Erythroblast (primary cell): ENCODE measurements around the gene AAK1.

Experiments
- GATA1 ChIP-seq: IDR thresholded peaks from 2 replicates; pipeline ENCODE4 v1.6.1; 2011; ENCODE audit warnings: low read depth, mild to moderate bottlenecking, control low read depth, low read length, moderate library complexity
- POLR2A ChIP-seq: IDR thresholded peaks from 2 replicates; pipeline ENCODE4 v1.6.1; 2011; ENCODE audit warnings: mild to moderate bottlenecking, low read length

DNA sequence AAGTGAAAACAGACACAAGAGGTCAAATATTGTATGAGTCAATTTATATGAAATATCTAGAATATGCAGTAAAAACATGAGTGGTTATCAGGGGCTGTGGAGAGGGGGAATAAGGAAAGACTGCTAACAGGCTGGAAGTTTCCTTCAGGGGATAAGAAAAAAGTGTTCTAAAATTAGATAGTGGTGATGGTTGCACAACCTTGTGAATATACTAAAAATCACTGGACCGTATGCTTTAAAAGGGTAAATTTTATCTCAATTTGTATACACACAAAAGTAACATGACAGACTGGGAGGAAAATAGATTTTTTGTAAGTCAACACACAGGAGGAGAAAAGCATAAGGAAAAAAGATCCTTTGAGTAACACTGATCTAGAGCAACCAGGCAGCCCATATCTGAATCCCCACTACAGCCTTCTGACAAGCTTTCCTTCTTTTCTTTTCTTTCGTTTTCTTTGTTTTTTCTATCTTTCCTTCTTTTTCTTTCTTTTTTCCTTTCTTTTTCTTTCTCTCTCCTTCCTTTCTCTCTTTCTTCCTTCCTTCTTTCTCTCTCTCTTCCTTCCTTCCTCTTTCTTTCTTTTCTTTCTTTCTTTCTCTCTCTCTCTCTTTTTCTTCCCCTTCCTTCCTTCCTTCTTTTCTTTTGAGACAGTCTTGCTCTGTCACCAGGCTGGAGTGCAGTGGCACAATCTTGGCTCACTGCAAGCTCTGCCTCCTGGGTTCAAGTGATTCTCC lies 95.4 kb downstream of the AAK1 start:
- TF ChIP-seq POLR2A (no peak), GATA1 (no peak)
